CD4-positive, alpha-beta T cell treated with Interleukin-6 for 4 hours (primary cell): ENCODE data around the gene GPHB5.
"Not testable (repeated sequence)": the region's sequence is repeated elsewhere in the genome, so short reads cannot be mapped to it uniquely, and the experiment has no call there.

ENCODE experiments used
- DNase-seq: peaks from one replicate; pipeline ENCODE4 v3.0.0-alpha.2; 2020; ENCODE audit warnings: mixed read lengths

The GPHB5 gene, protein sequence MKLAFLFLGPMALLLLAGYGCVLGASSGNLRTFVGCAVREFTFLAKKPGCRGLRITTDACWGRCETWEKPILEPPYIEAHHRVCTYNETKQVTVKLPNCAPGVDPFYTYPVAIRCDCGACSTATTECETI

DNA sequence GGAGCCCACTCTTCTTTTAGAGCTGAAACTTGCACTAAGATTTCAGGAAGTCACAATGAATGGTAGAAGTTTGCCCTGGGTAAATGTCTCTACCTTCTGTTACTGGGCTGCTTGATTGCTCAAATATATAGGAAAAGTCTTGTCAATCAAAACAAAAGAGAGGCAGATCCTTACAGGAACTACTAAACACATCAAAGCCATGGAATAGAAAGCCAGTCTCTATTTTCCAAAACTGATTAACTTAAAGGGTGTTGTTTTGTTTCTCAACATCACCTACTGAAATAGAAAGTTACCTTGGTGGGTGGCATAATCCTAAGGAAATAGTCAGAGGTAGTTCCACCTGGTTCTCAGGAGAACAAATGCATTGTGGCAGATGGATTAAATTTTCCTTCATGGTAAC lies at the start of gene GPHB5:
GPHB5 (minus strand) TSS at position 101 of the 400 bp plus-strand sequence. CDS start 1,086 bp downstream, outside the sequence.
- no peak for DNase-seq

DNA sequence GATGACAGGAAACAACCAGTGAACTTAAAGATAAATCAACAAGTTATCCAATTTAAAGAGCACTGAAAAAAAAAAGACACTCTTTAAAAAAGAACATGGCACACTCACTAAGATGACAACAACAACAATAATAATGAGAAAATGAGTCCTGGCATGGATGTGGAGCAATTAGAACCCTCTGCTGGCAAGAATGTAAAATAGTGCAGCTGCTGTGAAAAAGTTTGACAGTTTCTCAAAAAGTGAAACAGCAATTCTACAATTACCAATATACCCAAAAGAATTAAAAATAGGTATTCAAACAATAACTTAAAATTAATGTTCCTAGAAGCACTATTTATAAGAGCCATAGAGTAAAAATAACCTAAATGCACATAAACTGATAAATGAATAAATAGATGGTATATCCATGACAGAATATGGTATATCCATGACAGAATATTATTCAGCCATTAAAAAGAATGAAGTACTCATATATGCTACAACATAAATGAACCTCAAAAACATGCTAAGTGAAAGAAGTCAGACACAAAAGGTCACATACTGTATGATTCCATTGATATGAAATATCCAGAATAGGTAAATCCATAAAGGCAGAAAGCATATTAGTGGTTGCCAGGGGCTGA lies 49.1 kb upstream of the GPHB5 start:
- no peak for DNase-seq

DNA sequence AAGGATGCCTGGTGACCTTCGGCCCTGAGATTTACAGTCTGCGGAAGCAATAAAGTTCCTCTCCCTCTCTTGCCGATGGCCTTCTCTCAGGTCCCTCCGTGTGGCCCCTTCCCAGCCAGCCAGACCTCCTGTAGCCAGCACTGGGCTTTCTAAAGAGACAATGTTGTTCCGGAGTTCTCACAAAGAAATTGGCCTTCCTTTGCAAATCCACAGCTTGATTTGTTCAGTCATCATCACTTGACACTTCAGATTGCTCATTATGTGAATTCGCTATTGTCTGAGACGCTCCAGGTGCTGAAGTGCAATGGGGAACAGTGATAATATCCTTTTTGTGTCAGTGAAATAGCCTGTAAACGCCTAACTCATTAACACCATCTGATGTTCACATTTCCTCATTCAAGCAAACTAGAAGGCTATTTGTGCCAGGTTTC lies 43.7 kb upstream of the GPHB5 start:
- DNase-seq, result no peak

DNA sequence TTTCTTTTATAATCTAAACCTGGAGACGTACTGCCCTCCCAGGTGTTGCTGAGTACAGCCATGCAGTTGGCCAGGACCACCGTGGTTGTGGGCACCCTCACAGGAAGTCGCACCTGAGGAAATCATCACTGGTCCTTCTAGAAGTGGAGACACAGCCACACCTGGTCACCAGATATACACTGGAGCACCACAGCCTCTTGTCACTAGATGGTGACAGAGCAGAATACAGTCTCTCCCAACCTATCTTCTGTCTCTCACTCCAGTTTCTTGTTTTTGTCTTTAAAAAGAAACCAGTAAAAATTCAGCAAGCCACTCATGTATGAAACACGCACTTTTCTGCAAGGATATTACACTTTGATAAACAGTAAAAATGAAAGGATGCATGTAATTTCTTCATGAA lies 43.1 kb upstream of the GPHB5 start:
- DNase-seq, result no peak

DNA sequence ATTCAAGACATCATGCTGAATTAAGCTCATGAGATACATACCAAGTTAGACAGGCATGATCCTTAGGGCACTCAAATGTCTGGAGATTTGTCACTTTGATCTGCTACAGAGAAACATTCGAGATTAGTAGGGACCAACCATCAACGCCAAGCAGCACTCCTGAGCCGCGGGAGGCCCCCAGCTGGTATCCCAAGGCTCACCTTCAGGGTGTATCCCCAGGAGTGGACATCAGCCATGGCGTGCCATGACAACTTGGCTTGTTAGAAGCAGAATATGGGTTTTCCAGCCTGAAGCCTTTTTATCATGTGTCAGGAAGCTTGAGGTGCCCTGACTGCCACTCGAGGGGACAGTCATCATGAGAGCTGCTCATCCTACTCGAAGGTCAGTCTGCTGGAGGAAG lies 39.1 kb upstream of the GPHB5 start:
- DNase-seq, result no peak

DNA sequence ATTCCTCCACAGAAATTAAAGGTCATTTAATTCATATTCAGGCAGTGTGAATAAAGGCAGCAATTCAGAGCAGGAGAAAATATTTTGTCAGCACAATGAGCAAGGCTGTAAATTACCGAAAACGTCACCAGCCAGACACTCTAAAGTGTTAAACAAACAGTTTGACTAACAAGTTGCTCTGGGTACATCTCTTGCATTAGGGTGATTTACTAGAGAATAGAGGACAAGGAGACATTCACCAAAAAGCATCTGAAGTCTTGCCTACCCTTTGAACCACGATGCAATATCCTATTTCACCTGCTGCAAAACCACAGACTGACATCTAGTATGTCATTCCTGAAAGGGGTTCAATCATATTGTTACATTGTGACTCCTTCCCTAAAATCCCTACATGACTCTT lies 27.1 kb upstream of the GPHB5 start:
- no peak for DNase-seq

DNA sequence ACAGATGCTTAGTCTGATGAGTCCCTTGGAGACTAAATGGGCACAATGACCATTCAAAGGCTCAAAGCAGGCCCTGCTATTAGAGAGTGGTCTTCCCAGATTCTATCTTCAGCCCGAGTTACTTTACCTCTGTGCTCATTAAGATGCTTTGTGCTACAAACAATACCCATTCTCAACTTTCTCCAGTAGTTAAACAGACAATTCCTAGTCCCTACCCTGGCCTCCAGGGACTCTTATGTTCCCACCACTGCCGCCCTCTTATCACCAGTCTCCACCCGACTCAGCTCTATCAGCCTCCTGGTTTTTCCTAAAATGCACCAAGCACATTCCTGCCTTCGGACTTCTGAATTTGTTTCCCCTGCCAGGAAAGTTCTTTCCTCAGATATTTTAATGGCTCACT lies 25.6 kb upstream of the GPHB5 start:
- DNase-seq, result no peak

DNA sequence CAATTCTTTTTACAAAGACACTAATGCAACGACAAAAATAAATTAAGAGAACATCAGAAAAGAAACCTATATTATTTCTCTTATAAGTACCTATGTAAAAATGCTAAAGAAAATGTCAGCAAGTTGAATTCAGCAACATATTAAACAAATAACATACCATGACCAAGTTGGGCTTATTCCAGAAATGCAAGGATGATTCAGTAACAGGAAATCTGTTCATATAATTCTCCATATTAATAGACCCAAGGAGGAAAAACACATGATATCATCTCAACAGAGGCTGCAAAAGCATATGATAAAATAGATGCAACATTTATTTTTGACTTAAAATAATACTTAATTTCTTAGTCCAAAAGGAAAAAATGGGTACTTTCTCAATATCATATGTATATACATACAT lies 25.1 kb upstream of the GPHB5 start:
- no peak for DNase-seq

DNA sequence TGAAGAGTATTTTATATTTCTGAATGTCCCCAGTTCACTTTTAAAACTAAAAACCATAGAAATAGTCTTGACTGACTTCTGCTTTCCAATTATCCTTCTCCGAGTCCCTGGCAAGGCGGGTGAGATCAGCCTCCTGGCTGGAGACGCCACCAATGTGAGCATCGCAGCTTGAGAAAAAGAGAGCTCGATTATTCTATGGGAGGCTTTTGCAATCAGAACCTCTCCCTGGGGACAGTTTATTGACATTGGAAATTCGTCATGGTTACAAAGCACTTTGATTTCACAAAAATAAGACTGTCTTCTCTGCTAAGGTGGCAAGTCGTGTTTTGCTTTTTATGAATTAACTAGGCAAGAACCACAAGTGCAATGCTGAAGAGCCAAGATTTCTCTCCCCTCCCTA lies 23.6 kb upstream of the GPHB5 start:
- no peak for DNase-seq

DNA sequence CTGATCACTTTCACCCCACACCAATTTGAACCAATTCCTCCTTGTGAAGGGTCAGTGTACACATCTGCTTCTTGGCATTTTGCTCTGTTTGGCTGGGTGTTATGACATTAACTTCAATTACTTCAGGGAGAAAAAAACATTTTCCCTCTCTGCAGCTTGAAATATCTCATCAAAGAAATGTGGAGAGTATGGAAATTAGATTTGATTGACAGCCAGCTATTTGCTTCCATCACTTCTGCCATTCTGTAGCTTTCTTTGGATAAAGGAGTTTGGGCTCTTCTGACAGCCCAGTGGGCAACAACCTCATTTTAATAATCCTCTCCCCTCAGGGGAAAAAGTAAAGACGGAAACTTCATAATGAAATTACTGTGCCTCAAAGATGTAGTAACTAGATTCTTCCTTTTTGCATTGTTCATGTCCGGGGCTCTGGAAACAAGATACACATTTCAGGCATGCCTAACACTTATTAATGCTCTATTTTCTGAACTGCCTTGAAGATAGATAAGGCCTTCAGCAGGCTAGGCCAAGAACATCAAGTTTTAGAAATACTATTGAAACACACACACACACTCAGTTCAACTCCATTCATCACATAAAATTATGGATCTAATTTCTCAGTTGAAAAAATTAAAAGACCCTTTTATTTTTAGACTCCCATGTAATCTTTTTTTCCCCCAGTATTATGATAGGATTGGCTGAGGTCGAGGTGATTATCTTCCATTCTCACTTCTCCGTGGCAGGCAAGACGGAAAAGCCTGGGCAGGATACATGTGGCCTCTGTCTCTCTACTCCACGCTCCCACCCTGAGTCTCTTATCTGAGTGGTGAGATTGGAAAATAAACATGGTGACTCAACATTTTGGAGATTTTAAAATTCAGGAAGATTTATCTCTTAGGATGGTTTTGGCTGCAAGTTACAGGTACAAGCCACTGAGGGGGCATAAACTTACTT lies 10.3 kb upstream of the GPHB5 start:
- DNase-seq, result no peak

DNA sequence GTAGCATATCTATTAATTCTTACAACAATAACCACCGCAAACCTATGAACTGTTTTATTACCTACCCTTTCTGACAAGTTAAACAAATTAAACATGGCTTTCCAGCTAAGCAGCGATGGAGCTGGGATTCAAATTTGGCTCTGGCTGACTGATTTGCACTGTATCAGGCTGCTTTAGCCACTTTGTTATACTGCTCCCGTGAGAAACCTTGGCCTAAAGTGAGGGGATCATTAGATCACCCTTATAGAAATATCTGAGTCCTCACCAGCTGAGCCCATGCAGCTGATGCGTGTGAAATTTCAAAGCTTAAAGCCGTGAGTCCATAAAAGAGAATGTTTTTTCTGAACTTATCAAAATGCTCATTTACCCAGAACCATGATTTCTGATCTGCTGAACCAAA lies 8.1 kb upstream of the GPHB5 start:
- DNase-seq, result no peak

DNA sequence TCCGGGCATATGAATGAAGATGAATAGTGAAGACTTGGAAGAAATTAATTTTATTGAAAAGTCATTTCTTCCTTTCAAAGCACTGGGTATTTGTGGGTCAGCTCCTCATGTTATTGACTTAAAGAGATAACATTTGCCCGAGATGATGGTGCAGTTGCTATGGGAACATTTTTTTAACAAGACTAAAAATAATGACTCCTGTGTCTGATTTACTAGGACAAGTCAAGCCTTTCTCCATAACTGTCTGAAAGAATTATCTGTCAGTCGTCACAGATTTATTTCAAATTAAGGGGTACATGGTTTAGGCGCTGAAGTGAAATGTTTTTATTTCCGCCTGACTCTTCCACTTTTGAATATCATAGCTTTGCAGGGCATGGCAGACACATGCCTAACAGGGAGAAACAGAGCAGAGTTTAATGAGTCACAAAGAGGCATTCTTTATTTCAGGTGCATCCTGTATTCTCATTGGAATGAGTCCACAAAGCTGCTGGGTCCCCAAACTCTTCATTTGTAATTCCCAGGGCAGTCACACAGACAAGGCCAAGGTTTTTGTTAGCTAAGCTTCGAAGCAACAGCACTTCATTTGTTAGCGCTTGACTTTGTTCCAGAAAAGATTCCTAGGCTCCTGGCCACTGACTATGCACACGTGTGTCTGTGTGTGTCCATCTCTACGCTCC lies 4.3 kb upstream of the GPHB5 start:
- DNase-seq, result no peak

DNA sequence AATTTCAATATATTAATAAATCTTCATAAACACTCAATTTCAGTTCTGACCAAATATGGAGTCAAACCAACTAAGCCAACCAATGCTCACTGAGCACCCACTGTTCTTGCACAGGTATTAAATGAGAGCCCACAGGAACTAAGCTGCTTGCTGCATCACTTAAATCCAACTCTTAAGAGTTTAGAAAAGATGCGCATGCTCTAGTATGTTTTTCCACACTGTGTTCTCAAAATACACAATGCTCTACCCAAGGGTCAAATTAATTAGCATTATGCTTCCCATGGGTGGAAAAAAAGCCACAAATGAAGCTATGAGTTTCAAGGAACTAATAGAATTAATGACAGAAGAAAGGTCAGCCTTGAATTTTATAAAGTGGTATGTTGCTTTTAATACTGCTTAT lies 3.7 kb upstream of the GPHB5 start:
- DNase-seq, result no peak

DNA sequence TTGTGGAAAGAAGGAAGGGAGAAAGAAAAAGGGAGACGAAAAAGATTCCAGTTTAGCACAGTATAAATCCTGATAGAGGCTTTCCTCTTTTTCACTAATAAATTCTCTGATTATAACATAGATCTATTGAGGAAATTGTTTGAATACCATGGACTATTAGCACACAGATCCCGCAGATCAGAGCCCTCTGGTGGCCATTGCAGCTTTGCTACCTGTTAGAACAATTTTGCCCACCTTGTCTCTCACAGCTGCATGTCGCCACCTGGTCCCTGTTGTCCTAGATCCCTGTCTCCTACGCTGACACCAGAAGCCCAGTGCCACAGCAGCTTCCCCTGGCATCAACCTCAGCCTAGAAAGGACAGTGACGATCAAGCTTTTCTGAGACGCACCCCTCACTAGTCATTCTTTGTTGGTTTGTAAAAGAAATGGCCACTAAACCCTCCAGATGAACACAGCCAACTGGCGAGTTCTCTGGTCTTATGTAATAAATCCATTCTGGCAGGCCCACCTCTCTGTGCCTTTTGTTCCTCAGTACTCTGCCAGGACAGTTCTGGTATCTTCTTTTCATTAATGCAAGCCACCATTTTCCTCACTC lies 9.9 kb downstream of the GPHB5 start:
- DNase-seq, result peak; percentile 6

DNA sequence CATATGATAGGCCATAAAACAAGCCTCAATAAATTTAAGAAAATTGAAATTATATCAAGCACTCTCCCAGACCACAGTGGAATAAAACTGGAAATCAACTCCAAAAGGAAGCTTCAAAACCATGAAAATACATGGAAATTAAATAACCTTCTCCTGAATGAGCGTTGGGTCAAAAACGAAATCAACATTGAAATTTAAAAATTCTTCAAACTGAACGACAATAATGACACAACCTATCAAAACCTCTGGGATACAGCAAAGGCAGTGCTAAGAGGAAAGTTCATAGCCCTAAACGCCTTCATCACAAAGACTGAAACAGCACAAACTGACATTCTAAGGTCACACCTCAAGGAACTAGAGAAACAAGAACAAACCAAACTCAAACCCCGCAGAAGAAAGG lies 14.3 kb downstream of the GPHB5 start:
- DNase-seq, result not testable (repeated sequence)

DNA sequence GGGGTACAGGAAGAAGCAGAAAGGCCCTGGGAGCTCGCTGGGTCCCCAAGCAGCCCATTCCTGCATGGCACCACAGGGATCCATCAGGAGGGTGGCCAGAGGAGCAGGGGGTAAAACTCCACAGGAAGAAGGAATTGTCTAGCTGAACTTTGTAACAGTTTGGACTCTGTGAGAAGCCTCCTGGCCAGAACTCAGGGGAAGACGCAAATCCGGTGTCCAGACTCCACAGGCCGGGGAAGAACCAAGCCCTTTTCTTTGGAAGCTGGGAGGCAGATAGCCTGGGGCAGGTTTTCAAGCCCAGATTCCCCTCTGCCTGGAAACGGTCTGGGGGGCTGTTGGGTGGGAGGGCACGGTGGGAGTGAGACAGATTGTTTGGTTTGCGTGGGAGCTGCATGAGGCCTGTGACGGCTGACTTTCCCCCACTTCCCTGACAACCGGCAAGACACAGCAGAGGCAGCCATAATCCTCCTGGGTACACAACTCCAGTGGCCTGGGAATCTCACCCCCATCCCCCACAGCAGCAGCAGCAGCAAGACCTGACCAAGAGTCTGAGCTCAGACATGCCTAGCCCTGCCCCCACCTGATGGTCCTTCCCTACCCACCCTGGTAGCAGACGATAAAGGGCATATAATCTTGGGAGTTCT lies 16.7 kb downstream of the GPHB5 start:
- no peak for DNase-seq

DNA sequence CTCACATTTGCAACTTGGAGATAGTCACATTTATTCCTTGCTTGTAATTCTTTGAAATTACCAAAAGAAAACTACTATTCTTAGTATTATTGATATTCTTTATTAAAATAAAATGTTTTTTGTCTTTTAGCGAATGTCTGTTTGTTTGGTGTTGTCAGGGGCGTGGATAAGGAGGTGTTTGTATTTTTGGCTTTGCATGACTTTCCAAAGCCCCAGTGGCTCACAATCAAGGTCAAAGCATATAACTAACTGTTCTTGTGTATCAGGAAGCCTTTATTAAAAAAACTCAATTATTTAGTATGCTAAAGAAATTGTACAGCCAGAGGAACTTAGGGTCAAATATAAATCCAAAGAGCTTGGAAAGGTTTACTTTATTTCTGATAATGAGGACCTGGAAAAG lies 17.9 kb downstream of the GPHB5 start:
- DNase-seq, result no peak

DNA sequence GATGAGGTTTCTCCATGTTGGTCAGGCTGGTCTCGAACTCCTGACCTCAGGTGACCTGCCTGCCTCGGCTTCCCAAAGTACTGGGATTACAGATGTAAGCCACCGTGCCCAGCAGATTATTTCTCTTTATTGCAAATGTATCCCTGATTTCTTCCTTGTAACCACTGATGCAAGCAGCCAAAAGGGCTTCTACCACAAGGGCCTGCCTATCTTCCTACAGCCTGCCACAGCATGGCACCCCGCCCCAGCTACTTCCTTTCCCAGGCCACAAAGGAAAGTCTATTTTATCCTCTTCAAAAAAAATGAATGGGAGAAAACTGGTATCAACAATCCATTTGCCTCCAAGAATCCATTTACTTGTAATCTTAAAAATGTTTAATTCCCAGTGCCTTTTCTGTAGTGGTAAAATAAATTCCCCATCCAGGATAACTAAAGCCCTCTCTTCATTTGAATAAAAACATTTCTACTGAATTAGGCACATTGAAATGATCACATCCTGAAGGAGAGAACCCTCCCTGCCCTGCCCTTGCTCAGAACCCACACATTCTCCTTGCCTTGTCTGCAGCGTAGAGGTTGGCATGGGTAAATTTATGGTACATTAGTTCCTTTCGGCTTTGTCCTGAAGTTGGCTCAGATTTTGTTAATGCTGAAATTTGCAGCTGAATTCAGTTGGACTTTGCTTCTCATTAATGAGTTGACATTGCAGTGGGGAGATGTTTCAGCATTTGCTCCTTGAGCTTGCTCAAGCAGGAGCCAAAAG lies 19.2 kb downstream of the GPHB5 start:
- DNase-seq, result no peak

DNA sequence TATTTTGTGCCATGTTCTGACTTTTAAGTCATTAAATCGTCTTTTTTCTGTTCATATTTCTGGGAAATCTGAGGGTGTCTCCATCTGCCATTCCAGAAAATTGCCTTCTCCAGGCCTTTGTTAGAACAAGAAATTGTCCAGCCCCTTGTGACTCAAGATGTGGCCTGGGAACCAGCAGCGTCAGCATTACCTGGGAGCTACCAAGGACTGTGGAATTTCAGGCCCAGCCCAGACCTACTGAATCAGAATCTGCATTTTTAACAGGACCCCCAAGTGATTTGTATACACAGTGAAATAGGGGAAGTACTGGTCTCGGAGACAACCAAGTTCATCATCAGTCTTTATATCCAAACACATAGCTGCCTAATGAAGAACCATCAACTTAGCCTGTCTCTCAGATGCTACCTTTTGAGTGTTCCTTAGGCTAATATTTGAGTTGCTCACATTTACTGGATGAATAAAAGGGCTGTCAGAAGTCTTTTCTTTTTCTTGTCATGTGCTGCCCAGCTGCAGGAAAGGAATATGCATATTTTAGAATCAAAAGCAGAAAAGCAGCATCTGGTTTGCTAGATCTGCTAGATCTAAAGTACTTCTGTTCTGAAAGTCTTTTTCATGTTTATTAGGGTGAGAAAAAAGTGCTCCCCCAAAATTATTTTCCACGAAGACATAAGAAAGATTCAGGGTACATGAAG lies 21.2 kb downstream of the GPHB5 start:
- DNase-seq, result no peak

DNA sequence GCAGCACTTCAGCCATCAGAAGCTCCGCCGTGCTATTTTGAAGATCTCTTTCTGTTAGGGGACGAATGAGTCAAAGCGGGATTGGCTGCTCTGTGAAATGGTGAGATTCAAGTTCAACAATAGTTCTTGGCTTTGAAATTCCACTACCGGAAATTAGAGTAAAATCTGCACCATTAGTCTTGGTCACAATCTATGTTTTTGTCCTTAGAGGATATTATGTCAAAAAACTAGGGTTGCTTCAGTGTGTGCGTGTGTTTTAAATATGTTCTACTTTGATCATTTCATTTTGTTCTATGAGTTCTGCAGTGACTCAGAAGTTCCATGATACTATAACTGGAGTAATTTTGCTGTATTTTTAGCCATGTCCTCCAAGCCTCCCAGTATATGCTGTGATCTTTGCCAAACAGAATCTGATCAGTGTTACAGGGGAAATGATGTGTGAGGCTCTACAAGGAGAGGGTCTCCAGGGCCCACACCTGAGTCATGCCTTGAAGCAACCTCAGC lies 22.6 kb downstream of the GPHB5 start:
- no peak for DNase-seq

DNA sequence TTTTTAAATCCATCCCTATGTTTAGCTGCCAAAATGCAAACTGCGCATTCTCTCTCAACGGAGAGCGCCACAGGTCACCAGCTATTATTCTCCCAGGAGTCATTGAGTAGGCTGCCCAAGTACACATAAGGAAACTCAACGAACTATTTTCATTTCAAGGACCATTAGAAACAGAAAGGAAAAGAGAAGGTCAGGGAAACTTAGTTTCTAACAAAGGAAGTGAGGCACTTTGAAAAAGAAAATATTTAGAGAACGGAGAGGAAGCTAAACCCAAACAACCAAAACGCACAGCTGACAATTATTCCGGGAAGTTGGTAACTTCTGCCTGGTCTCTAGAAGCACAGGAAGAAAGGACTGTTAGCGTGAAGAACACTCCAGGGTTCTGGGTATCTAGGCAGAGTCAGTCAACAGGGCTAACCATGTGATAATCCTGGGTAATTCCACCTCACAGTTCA lies 23.5 kb downstream of the GPHB5 start:
- DNase-seq, result no peak
